Fibroblast of skin of right biceps (primary cell): ENCODE data around the gene HDAC9.
"Not testable (repeated sequence)": the region's sequence is repeated elsewhere in the genome, so short reads cannot be mapped to it uniquely, and the experiment has no call there.

Source experiments
- DNase-seq: peaks from one replicate; pipeline ENCODE4 v3.0.0-alpha.2; 2013

HDAC9 gene

DNA sequence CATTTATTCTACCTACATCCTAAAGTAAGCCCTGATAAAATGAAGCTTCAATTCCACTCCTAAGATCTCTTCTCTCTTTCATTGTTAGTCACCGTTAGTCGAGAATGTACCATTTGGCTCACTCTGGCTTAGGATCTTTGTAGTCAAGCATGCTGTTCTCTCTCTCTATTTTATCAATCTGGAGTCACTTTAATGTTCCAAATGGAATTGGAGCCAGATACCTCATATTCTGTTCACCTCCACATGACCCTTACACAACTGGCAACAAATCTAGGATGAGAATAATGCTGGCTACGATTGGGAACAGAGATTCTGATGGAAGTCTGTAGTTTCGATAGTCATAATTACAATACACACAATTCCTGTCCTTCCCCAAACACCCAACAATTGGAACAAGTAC lies 408.1 kb downstream of the HDAC9 start:
- peak; percentile 44 for DNase-seq

DNA sequence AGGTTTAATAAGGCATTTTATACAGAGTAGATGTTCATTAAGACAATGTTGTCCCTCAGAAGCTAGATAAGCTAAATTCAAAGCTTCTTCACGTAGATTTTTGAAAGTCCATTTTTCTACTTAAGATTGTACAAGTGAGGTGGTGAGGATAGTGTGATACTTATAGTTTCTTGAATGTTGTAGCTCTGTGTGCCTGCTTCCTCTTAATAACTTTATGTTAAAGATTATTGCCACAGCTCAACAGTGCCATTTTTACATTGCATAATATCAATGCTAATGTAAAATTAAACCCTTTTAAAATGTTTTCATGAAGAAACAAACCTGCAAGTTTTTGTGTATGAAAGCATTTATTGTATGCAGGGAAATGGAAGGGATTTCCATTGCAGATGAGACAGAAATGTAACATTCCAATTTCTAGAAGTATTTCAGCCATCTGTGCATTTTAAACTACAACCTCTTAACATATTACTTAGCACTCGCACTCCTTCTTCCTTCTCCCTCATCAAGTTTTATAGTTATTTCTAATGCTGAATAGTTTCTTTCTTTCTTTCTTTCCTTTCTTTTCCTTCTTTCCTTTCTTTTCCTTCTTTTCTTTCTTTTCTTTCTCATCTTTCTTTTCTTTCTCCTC lies 409.9 kb downstream of the HDAC9 start:
- DNase-seq = no peak

DNA sequence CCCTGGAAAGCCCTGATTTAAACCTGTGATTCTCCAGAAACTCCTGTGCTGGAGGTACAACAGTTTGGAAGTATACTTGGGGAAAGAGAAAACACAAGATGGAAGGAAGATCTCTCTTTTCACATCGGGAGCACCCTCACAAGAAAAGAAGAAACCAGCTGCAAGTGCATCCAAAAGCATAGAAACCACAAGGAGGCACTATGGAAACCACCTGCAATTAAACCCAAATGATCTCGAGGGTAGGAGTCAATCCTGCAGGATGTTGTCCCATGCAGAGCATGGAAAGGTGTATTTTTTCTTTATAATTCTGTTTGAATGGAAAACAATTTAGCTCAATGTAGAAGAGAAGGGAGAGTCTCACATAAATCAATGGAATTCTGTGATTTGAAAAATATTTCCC lies 411.4 kb downstream of the HDAC9 start:
- no peak for DNase-seq

DNA sequence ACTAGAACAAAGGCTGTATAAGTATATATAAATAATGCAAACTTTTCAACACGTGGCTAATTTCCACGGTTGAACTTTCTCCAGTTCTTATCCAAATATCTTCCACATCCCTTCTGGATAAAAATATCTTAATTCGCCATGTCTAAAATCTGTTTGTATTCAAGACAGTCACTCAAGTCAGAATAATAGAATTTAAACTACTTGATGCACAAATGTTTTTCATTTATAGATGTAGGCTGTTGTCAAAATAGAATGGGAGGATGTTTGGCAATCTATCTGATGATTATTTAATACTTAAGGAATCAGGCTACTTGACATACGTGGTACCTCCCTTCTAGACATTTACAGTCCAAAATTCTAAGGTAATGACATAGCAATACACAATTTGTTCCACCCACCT lies 417.6 kb downstream of the HDAC9 start:
- peak; percentile 25 for DNase-seq

DNA sequence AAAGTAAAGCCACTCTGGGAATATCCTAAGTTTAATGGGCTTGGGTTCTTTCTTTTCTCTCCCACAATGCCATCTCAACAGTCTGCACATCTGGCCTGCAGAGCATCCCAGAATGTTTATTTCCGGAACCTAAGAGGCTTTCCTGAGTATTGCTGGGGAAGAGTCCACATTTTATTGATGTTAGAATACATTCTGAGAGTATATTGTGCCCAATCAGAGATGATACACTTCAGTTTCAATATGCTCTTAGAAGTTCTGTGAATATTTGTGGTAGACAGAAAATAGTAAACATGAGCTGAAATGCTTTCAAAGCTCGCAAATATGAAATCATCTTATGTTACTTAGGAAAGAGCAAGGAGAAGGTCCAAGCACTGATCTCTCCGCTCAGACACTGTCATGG lies 421.3 kb downstream of the HDAC9 start:
- no peak for DNase-seq

DNA sequence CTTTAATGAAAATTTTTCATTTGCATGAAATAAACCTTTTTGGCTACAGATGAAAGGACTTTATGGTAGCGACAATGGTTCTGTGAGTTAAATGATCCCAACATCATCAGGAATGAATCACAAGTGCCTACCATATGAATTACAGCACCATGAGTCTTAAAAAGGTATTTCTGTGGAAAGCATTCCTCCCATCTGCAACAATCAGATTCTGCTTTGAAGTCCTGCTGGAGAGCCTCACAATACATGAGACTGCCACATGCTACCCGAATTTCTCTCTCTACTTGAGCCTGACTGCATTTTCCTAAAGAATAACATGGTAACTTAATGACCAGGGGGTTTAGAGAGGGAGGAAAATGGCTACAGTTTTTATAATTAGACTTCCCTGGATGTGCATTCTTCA lies 431.6 kb downstream of the HDAC9 start:
- DNase-seq = peak; percentile 79

DNA sequence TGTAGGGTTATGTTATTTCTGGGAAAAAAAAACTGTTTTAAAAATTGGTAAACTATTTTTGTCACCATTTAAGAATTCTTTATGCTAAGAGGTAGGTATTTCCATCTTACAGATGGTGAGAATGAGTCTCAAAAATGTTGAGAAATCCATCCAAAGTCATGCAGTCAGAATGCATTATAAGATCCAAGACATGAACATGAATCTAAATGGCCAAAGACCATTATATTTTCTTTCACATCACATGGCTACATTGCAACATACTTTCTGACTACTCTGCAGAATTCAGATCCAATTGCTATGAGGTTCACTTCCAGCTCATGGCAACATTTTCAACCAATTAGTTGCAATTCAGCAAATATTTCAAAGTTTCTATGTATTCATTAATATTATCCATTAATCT lies 440.7 kb downstream of the HDAC9 start:
- DNase-seq = peak; percentile 38

DNA sequence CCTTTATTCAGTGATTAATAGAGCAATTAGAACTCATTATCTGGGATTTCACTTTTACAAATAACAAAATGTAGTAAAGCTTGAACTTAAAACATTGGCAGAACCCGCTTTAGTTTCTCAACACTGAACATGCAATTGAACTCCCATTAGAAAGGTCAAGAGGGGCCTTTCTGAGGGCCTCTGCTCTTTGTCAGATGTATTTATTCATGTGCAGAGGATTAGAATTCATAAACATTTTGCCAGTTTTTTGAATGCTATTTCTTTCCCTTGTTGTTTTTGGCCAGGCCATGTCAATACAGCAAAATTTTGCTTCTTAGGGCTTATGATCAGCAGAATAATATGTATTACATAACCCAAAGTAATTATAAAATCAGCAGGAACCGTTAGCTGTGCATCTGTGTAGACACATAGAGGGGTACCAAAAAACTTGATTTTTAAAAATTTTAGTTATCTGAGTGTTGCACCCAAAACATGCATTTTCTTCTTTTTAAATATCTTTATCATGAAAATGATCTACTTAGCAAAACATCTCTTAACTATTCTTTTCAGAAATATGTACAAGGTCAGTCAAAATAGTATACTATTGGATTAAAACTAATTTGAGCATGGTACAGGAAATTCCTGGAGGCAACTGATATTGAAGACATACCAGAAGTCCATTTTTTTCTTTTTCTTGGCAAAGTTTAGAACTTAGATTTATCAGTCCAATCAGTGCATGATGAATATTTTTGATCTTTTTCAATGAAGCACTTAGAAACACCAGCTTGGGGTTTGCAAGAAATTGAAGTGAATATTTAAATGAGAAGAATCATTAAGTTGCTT lies 444.4 kb downstream of the HDAC9 start:
- peak; percentile 28 for DNase-seq

DNA sequence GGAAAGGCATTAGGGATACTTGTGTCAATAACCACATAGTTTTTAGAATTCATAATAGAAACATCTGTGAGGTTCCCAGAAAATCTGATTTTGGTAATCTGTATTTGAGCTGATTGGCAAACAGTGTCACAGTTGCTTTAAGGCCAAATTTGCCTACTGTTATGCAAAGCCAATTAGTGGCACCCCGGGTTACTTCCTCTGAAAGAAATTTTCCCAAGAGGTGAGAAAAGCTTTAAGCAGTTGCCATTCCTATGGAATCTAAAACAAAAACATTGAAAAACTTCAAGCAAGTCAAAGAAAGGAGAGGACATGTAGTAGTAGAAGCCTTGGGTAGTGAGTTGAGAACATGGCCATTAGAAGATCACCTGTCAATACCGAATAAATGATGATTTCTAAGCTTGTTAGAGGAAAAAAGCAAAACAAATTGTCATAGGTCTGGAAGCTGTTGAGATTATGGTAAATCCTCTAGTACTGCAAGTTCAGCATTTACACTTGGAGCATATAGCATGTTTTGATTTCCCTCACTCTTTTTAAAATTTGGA lies 445.1 kb downstream of the HDAC9 start:
- DNase-seq = no peak

DNA sequence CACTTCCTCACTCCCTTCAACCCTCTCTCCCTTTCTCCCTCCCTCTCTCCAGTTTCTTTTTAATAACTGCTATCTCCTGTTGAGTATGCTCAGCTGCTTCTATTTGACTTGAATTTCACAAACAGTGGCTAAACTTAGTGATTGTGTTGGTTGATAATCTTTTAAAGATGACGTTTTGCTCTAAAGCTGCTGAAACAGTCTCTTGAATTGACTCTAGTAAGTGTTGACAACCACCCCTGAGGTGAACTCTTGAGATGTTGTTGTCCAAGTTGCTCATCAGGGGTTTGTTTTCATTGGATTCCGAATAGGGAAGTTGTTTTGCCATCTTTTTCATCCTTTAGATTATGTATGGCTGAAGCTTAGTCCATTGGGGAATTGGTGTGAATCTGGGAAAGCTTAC lies 445.7 kb downstream of the HDAC9 start:
- DNase-seq = peak; percentile 12

DNA sequence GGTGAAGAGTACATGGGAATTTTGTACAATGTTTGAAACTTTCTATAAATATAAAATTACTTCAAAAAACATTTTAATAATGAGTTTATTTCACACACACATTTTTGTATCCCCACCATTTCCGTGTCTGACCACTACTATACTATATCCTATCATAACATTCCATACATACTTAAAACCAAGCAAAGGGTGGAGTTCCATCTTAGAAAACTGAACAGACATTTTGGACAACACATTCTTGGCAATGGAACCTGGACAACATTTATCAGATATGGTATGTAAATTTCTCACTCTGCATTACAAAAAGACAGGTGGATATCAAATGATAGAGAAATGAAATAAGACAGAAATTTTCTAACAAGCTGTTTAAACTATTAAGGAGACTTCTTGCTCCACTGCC lies 453.0 kb downstream of the HDAC9 start:
- no peak for DNase-seq

DNA sequence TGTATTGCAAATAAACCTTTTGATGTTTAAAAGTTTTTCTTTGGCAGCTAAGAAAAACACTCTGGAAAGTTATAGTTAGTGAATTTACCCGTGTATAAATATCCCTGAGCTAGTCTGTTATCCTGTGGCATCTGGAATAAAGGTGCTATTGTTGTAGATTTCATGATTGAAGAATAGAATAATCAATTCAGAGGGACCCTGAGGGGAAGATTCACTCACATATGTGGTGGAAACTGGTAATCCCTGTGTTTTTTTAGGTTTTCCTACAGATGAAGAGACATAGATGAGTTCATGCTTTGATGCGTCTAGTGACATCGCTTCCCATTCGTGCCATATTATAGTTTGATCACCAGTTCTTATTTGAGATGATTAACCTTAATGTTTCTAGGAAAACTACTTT lies 457.3 kb downstream of the HDAC9 start:
- no peak for DNase-seq

DNA sequence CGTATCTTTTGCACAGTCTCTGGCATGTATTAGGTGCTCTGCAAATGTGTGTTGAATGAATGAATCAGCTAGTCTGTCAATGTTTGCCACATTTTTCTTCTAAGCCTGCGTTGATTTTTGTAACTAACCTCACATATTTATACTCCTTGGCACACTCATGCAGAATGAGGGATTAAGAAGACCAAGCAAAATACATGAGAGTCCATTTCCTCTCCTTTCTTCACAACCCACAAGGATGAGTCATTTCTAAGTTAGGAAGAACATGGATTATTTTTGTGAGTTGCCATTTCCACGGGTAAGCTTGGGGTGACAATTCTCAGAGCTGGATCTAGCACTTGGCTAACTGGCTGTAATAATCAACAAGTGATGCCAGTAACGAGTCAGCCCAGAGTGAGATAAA lies 463.1 kb downstream of the HDAC9 start:
- peak; percentile 91 for DNase-seq

DNA sequence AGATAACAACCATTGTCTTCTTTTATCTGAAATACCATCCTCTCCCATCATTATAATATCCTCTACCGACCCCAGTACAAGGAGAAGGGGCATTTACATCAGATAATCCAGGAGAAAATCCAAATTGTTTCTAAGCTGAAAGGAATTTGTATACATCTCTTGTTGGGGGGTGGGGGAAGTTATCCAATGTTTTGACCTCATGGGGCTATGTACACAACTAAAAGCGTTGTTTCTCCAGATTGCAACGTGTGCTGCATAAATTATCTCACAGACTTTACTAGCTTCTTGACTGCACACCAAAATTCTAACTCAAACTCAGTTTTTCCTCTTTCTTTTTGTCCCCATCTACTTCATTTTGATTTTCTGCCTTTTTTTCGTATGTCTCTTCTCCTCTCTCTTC lies 465.2 kb downstream of the HDAC9 start:
- peak; percentile 53 for DNase-seq

DNA sequence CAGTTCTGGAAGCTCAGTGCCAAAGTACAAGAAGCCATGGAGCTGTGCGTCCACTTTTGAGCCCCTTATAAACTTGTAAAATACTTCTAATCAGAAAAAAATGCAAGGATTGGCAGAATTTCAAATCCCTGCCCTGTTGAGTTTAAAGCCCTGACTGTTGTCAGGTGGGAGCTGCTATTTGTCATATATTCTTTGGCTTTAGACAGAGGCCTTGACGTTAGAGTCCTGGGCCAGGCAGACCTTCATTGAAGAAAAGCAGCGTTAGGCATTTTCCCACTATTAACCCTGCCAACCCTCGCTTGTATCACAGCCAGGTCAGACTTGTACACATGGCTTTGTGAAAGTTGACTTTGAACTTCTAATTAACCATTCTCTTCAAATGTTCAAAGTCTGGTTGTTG lies 466.5 kb downstream of the HDAC9 start:
- DNase-seq = peak; percentile 63

DNA sequence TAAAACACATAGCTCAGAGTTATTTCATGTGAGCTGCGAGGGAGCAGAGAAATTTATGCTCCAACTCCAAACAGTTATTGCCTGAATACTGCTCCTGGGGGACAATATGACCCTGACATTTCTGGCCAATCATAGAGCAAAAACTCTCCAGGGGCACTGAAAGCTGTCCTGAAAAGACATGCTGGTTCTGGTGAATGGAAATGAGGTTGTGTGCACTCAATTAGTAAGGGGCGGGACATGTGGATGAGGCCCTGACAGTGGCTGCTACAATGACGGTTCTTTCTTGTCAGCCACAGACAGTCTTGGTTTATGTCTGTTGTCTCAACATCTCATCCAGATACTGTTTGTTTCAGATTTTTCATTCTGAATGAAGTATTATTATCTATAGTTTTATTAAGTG lies 470.1 kb downstream of the HDAC9 start:
- DNase-seq = no peak

DNA sequence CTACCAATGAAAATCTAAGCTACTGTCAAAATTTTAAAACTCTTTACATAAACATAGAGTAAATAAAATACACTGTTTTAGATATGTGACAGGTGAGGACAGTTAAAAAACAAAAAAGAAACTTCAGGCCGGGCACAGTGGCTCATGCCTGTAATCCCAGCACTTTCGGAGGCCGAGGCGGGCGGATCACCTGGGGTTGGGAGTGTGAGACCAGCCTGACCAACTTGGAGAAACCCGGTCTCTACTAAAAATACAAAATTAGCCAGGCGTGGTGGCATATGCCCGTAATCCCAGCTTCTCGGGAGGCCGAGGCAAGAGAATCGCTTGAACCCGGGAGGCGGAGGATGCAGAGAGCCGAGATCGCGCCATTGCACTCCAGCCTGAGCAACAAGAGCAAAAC lies 472.2 kb downstream of the HDAC9 start:
- DNase-seq = not testable (repeated sequence)

DNA sequence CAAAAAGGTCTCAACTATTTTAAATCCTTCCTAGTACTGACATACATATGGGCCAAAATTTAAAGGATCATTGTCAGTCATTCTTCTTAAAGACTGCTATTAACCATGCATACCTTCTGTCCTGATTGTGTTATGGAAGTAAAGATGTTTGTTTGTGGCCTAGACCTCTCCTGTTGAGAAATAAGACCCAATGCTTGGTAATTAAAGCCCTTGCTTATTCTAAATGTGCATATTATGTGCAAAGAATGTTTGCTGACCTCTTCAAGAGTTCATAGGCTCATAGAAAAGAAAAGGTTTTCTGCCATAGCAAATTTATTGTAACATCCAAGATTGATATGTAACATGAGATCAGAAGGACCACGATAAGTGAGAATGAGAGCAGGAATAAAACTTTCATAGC lies 476.3 kb downstream of the HDAC9 start:
- DNase-seq = no peak

DNA sequence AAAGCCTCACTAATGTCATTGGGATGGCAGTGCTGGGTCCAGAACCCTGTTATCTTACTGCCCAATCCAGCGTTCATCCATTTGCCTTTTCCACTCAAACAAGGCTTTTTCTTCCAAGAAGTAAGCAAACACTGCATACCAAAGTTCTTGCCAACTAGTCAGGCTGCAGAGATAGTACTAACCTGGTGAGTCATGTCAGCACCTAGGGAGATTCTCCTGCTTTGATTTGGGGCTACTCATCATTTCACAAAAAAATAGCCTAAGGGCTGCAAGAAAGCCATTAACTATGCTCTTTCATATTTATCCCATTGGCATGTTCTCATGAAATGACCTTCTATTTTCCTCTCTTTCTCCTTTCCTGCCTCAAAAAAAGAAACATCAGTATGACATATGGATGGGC lies 479.3 kb downstream of the HDAC9 start:
- DNase-seq = peak; percentile 78

DNA sequence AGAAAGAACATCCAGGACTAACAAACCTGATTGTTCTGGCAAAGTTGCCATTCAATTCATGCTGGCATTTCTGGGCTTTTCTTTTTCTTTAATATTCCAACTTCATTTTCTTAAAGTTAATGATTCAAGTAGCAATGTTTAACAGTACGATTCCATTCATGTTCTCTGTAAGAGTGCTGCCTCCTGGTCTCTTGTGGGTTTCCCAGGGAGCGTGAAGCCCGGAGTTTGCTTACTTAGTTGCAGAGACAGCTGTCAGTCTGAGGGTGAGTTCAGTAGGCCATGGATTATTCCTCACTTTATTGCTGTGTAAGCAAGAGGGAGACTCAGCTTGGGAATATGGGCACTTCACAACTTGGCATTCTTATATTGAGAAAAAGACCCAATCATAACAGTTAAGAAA lies 479.7 kb downstream of the HDAC9 start:
- DNase-seq = no peak

DNA sequence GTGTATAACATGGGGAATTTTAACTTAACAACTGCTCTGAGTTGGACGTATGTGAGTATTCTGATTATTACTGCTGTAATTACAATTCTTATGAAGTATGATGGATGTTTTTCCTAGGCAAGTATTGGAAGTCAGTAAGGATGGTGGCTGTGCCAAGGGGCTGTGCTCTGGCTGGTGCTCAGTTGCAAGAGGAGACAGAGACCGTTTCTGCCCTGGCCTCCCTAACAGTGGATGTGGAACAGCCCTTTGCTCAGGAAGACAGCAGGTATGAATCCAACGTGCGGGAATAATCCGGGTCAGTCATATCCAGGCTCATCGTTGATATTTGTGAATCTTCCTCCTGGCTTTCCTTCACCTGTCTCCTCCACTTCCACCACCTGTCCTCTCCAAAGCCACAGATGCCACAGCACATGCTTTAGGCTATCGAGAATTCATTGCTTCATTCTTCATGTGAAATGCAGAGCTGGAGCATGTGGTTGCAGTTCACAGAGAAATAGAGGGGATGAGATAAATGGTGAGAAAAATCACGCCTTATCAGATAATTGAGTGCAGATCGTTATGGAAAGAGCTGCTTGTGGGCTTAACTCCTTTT lies 480.2 kb downstream of the HDAC9 start:
- DNase-seq = no peak

DNA sequence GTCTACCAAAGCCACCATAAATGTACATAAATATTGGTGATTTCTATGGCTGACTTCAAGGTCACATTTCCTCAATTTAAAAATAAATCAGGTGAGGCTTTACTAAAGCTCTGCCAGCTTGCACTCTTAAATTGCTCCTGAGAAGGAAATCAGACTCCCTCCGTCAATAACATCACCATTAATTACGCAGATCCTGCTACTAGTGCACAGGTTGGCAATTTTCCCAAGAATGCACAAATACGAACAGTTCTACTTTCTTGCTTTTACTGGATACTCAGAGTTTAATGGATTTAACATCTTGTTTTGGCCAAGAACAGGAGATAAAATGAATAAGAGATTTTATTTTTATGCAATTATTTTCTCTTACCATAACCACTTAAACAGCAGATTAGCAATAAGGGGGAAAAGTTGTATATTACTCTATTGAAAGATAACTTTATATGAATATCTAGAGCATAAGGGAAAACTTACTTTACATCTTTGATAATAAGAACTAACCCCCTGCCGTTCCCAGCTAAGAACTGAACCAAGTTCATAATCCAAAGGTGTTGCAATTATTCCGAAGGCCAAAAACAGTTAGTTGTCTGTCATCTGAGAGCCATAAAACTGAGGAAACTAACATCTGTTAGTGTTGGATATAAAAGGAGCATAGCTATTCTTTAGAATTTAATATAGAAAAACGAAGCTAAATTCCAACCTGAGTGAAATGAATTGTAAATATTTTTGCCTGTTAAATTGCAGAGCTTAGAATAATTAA lies 481.3 kb downstream of the HDAC9 start:
- DNase-seq = no peak

DNA sequence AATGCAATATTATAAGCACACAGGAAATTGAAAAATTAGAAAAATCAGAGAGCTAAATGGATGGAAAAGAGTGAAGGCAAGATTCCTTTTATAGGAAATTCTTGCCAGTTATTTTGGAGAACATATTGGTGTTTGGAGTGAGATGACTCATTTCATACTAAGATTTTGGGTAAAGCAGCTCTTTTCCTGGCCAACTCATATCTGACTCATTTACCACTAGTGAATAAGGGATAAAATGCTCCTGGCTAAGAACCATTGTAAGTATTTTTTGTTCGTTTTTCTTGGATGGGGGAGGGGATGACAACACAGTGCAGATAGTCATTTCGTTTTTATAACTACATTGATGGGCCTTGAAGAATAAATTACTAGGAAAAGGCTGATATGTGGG lies 482.6 kb downstream of the HDAC9 start:
- peak; percentile 98 for DNase-seq
